ENCODE measurements around the gene CNTN4. TPM values are rescaled to one million over a fixed set of nuclear protein-coding genes. Genes with fewer than 3 reads are reported as not detected.

Gene CNTN4
- total RNA-seq, 1 experiment from 2014 or later = not detected

DNA sequence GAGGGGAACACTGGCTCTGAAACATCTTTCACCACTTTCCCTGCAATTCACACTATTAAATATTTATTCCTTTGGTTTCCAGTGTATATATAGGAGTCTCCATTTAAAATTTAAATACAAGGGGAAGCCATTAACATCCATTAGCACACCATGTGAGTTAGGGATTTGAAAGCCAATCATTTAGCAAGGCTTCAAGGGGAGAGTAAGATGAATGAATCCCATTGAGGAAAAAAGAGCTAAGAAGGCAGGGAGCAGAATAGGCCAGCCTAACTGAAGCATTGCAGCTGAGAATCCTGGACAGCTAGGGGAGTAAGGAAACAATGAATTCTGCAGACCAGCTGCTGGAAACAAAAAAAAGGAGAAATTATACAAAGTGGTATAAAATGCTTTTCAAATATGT, 585.4 kb downstream of the CNTN4 start (continued):
- TF ChIP-seq, protein P1, sequence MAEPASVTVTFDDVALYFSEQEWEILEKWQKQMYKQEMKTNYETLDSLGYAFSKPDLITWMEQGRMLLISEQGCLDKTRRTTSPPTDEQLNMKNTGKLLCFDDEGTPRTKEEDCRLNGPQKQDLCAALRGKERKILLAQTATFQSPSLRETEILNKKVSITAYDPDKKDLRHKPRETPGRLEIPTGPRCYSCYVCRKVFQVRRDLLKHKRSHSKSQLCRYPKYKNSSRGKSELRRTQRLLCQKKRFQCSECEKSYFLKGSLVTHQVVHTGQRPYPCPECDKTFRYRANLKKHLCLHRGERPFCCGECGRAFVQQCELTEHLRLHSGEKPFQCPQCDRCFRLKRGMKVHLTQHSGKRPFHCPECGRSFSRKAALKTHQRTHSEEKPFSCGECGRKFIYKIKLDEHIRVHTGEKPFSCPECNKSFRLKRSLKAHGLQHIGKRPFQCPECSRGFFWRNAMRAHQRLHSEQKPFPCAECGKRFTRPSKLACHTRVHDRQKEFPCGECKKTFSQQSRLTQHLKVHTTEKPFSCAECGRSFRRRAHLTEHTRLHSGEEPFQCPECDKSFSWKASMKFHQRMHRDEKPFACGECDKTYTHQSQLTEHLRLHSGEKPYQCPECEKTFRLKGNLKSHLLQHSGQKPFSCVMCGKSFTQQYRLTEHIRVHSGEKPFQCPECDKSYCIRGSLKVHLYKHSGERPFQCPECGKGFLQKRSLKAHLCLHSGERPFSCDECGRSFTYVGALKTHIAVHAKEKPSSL (CRISPR knock-in tag; conservative IDR thresholded peaks at IDR 0.05) = no peak
- TF ChIP-seq CREM (CRISPR knock-in tag; IDR thresholded peaks at IDR 0.05) = no peak
- TF ChIP-seq IRF2 (CRISPR knock-in tag; IDR thresholded peaks at IDR 0.05; ENCODE audit: borderline replicate concordance, low read depth) = no peak
- no peak for TF ChIP-seq ZNF423 (CRISPR knock-in tag; IDR thresholded peaks at IDR 0.05)
- TF ChIP-seq, protein P2, sequence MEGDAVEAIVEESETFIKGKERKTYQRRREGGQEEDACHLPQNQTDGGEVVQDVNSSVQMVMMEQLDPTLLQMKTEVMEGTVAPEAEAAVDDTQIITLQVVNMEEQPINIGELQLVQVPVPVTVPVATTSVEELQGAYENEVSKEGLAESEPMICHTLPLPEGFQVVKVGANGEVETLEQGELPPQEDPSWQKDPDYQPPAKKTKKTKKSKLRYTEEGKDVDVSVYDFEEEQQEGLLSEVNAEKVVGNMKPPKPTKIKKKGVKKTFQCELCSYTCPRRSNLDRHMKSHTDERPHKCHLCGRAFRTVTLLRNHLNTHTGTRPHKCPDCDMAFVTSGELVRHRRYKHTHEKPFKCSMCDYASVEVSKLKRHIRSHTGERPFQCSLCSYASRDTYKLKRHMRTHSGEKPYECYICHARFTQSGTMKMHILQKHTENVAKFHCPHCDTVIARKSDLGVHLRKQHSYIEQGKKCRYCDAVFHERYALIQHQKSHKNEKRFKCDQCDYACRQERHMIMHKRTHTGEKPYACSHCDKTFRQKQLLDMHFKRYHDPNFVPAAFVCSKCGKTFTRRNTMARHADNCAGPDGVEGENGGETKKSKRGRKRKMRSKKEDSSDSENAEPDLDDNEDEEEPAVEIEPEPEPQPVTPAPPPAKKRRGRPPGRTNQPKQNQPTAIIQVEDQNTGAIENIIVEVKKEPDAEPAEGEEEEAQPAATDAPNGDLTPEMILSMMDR (IDR thresholded peaks at IDR 0.05) = no peak
- no peak for TF ChIP-seq NR3C1 (CRISPR knock-in tag; conservative IDR thresholded peaks at IDR 0.05; ENCODE audit: low read depth)

DNA sequence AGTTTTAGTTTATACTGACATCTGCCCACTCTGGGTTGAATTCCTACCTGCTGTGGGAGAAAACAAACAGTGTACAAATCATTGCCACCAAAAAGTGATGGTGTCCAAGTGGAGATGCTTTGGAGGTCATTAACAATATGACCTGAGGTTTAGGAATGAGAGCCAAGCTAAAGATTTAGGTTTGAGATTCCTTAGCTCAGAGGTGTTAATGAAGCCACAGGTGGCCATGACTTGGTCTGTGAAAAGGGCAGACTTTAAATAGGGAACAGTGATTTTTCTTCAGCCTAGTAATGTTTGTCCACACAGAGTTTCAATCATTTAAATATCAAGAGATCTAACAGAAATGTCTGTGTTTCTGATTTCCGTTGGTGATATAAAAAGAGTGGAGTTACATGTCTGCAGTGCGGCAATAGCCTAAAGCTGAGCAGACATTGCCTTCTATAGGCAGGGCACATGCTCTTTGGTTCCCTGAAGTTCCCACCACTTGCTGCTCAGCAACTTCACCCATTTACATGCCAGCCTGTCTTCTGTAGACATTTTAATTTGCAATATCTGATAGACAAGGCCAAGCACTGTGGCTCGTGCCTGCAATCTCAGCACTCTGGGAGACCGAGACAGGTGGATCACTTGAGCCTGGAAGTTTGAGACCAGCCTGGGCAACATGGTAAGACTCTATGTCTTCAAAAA, 588.3 kb downstream of the CNTN4 start:
- Mint-ChIP-seq H3K36me3 (peaks cover 82% of the 10 kb centered on the region), H3K4me3 (no peak overlapping the region), H3K9me3 (peaks cover 95% of the 10 kb centered on the region), H3K27ac (no peak overlapping the region), H3K4me1 (no peaks in the 10 kb centered on the region), H3K27me3 (ENCODE audit: low read depth) (no peaks in the 10 kb centered on the region)
- CTCF ChIA-PET = no interaction called here
- no peak for ATAC-seq
- no peak for DNase-seq (ENCODE audit: low spot score)
- POLR2A ChIA-PET = no interaction called here
- TF ChIP-seq, protein P3, sequence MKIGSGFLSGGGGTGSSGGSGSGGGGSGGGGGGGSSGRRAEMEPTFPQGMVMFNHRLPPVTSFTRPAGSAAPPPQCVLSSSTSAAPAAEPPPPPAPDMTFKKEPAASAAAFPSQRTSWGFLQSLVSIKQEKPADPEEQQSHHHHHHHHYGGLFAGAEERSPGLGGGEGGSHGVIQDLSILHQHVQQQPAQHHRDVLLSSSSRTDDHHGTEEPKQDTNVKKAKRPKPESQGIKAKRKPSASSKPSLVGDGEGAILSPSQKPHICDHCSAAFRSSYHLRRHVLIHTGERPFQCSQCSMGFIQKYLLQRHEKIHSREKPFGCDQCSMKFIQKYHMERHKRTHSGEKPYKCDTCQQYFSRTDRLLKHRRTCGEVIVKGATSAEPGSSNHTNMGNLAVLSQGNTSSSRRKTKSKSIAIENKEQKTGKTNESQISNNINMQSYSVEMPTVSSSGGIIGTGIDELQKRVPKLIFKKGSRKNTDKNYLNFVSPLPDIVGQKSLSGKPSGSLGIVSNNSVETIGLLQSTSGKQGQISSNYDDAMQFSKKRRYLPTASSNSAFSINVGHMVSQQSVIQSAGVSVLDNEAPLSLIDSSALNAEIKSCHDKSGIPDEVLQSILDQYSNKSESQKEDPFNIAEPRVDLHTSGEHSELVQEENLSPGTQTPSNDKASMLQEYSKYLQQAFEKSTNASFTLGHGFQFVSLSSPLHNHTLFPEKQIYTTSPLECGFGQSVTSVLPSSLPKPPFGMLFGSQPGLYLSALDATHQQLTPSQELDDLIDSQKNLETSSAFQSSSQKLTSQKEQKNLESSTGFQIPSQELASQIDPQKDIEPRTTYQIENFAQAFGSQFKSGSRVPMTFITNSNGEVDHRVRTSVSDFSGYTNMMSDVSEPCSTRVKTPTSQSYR (CRISPR knock-in tag; IDR thresholded peaks at IDR 0.05) = no peak
- TF ChIP-seq NR2C2 (CRISPR knock-in tag; IDR thresholded peaks at IDR 0.05) (no peak), TP53 (CRISPR knock-in tag; IDR thresholded peaks at IDR 0.05) (no peak), CREB1 (CRISPR knock-in tag; IDR thresholded peaks at IDR 0.05) (no peak), TEAD1 (CRISPR knock-in tag; IDR thresholded peaks at IDR 0.05) (no peak), GTF2I (CRISPR knock-in tag; conservative IDR thresholded peaks at IDR 0.05) (no peak), GABPB1 (CRISPR knock-in tag; IDR thresholded peaks at IDR 0.05) (no peak), HMGA2 (CRISPR knock-in tag; IDR thresholded peaks at IDR 0.05) (no peak), SOX15 (CRISPR knock-in tag; IDR thresholded peaks at IDR 0.05) (no peak), NFE2L1 (CRISPR knock-in tag; IDR thresholded peaks at IDR 0.05) (no peak)
- TF ChIP-seq, protein P4, sequence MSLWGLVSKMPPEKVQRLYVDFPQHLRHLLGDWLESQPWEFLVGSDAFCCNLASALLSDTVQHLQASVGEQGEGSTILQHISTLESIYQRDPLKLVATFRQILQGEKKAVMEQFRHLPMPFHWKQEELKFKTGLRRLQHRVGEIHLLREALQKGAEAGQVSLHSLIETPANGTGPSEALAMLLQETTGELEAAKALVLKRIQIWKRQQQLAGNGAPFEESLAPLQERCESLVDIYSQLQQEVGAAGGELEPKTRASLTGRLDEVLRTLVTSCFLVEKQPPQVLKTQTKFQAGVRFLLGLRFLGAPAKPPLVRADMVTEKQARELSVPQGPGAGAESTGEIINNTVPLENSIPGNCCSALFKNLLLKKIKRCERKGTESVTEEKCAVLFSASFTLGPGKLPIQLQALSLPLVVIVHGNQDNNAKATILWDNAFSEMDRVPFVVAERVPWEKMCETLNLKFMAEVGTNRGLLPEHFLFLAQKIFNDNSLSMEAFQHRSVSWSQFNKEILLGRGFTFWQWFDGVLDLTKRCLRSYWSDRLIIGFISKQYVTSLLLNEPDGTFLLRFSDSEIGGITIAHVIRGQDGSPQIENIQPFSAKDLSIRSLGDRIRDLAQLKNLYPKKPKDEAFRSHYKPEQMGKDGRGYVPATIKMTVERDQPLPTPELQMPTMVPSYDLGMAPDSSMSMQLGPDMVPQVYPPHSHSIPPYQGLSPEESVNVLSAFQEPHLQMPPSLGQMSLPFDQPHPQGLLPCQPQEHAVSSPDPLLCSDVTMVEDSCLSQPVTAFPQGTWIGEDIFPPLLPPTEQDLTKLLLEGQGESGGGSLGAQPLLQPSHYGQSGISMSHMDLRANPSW (CRISPR knock-in tag; conservative IDR thresholded peaks at IDR 0.05; ENCODE audit: low read depth) = no peak
- TF ChIP-seq, protein P5, sequence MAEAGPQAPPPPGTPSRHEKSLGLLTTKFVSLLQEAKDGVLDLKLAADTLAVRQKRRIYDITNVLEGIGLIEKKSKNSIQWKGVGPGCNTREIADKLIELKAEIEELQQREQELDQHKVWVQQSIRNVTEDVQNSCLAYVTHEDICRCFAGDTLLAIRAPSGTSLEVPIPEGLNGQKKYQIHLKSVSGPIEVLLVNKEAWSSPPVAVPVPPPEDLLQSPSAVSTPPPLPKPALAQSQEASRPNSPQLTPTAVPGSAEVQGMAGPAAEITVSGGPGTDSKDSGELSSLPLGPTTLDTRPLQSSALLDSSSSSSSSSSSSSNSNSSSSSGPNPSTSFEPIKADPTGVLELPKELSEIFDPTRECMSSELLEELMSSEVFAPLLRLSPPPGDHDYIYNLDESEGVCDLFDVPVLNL (CRISPR knock-in tag; IDR thresholded peaks at IDR 0.05; ENCODE audit: borderline replicate concordance, low read depth) = no peak
- TF ChIP-seq, protein P6, sequence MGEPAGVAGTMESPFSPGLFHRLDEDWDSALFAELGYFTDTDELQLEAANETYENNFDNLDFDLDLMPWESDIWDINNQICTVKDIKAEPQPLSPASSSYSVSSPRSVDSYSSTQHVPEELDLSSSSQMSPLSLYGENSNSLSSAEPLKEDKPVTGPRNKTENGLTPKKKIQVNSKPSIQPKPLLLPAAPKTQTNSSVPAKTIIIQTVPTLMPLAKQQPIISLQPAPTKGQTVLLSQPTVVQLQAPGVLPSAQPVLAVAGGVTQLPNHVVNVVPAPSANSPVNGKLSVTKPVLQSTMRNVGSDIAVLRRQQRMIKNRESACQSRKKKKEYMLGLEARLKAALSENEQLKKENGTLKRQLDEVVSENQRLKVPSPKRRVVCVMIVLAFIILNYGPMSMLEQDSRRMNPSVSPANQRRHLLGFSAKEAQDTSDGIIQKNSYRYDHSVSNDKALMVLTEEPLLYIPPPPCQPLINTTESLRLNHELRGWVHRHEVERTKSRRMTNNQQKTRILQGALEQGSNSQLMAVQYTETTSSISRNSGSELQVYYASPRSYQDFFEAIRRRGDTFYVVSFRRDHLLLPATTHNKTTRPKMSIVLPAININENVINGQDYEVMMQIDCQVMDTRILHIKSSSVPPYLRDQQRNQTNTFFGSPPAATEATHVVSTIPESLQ (CRISPR knock-in tag; IDR thresholded peaks at IDR 0.05) = no peak
- TF ChIP-seq, protein P7, sequence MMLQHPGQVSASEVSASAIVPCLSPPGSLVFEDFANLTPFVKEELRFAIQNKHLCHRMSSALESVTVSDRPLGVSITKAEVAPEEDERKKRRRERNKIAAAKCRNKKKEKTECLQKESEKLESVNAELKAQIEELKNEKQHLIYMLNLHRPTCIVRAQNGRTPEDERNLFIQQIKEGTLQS (CRISPR knock-in tag; conservative IDR thresholded peaks at IDR 0.05) = no peak
